Measurements from ENCODE around the gene TRIM68. TPM values are rescaled to one million over a fixed set of nuclear protein-coding genes. Genes with fewer than 3 reads are reported as not detected.

TRIM68 gene
- total and polyA plus RNA-seq, 2 of the 4 experiments (the other 2 are of a cell fraction), result 8.1 to 8.4 TPM

DNA sequence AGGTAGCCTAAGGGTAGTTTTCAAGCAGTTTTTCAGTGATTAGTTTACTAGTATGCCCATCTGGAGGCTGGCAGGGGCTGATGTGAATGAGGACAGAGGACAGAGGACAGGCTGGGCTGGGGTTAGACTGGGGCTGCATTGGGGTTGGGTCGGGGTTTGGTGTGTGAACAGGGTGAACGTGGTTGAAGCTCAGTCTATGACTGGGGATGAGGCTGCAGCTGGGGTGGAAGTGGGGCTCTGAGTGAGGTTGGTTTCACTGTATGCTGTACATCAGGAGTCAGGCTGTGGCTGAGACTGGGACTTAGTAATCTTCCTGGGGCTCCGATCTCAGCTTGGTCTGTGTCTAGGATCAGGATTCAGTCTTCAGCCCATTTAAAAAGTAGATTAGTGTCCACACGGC lies 36.2 kb upstream of the TRIM68 start:
- POLR2A ChIA-PET (ENCODE audit: unreplicated experiment), result no interaction called here
- Histone ChIP-seq H3K9me3 (ENCODE audit: control insufficient read depth, insufficient read depth, low read length) (no peaks in the 10 kb centered on the region), H2BK120ac (ENCODE audit: low read depth, low read length) (no peak overlapping the region), H3K9ac (ENCODE audit: low read depth, low read length) (no peak overlapping the region), H3K18ac (ENCODE audit: low read depth, low read length) (no peak overlapping the region), H2BK20ac (ENCODE audit: low read depth, low read length) (no peak overlapping the region), H3K56ac (ENCODE audit: extremely low read depth, insufficient read depth, low read length) (no peak overlapping the region), H3K4ac (ENCODE audit: low read depth, low read length) (no peak overlapping the region), H2BK5ac (ENCODE audit: low read depth, low read length, poor library complexity, severe bottlenecking) (no peak overlapping the region), H2BK15ac (ENCODE audit: low read depth, low read length) (no peak overlapping the region), H3K9me1 (ENCODE audit: insufficient read depth, low read length) (no peaks in the 10 kb centered on the region), H3K23ac (ENCODE audit: low read depth, low read length) (no peak overlapping the region), H2AK5ac (ENCODE audit: low read depth, low read length) (no peak overlapping the region), H4K5ac (ENCODE audit: low read depth, low read length) (no peak overlapping the region), H3K27me3 (ENCODE audit: control insufficient read depth, insufficient read depth, low read length) (no peaks in the 10 kb centered on the region), H3K79me1 (ENCODE audit: low read depth in 1 of 2, low read length in 2 of 2) (no peaks in the 10 kb centered on the region), H3K27ac (ENCODE audit: insufficient read depth, low read length) (no peak overlapping the region), H3K36me3 (ENCODE audit: control insufficient read depth, insufficient read depth, low read length) (no peaks in the 10 kb centered on the region), H3K14ac (replicated peaks; ENCODE audit: low read depth, low read length) (no peak overlapping the region), H3K4me3 (ENCODE audit: insufficient read depth, low read depth, low read length) (no peak overlapping the region), H3K4me2 (ENCODE audit: low read depth, low read length) (no peak overlapping the region), H3K4me1 (ENCODE audit: control insufficient read depth, insufficient read depth, low read length) (no peaks in the 10 kb centered on the region), H4K91ac (ENCODE audit: insufficient read depth, low read depth, low read length) (no peak overlapping the region), H2AFZ (replicated peaks; ENCODE audit: low read length, poor library complexity) (no peak overlapping the region), H4K20me1 (ENCODE audit: insufficient read depth, low read length) (no peaks in the 10 kb centered on the region), H2AK9ac (replicated peaks; ENCODE audit: low read depth, low read length, poor library complexity) (no peak overlapping the region), H4K8ac (ENCODE audit: low read depth in 2 of 2, low read length in 2 of 2) (no peak overlapping the region)
- TF ChIP-seq MAFK (IDR thresholded peaks at IDR 0.05; ENCODE audit: low read depth, low read length) (no peak), BHLHE40 (IDR thresholded peaks at IDR 0.05; ENCODE audit: low read depth, low read length) (no peak), CHD1 (IDR thresholded peaks at IDR 0.05; ENCODE audit: low read depth, low read length) (no peak), RCOR1 (IDR thresholded peaks at IDR 0.05; ENCODE audit: insufficient replicate concordance, low read length) (no peak), CEBPB (IDR thresholded peaks at IDR 0.05; ENCODE audit: low read depth, low read length) (no peak), MXI1 (IDR thresholded peaks at IDR 0.05; ENCODE audit: borderline replicate concordance, low read depth, low read length) (no peak), RFX5 (IDR thresholded peaks at IDR 0.05; ENCODE audit: low read depth, low read length) (no peak), MAZ (IDR thresholded peaks at IDR 0.05; ENCODE audit: borderline replicate concordance, low read depth, low read length) (no peak), FOS (IDR thresholded peaks at IDR 0.05; ENCODE audit: low read depth, low read length) (no peak), NFE2L2 (IDR thresholded peaks at IDR 0.05; ENCODE audit: low read depth, low read length) (no peak), POLR2A (IDR thresholded peaks at IDR 0.05; ENCODE audit: low read depth, low read length) (no peak), SMC3 (IDR thresholded peaks at IDR 0.05; ENCODE audit: low read depth, low read length) (no peak), RAD21 (IDR thresholded peaks at IDR 0.05; ENCODE audit: low read length) (no peak)
- TF ChIP-seq, protein P1, sequence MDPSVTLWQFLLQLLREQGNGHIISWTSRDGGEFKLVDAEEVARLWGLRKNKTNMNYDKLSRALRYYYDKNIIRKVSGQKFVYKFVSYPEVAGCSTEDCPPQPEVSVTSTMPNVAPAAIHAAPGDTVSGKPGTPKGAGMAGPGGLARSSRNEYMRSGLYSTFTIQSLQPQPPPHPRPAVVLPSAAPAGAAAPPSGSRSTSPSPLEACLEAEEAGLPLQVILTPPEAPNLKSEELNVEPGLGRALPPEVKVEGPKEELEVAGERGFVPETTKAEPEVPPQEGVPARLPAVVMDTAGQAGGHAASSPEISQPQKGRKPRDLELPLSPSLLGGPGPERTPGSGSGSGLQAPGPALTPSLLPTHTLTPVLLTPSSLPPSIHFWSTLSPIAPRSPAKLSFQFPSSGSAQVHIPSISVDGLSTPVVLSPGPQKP (IDR thresholded peaks at IDR 0.05; ENCODE audit: borderline replicate concordance, low read depth, low read length), result no peak
- TF ChIP-seq, protein P2, sequence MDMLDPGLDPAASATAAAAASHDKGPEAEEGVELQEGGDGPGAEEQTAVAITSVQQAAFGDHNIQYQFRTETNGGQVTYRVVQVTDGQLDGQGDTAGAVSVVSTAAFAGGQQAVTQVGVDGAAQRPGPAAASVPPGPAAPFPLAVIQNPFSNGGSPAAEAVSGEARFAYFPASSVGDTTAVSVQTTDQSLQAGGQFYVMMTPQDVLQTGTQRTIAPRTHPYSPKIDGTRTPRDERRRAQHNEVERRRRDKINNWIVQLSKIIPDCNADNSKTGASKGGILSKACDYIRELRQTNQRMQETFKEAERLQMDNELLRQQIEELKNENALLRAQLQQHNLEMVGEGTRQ (IDR thresholded peaks at IDR 0.05; ENCODE audit: low read depth, low read length), result no peak
- TF ChIP-seq, protein P3, sequence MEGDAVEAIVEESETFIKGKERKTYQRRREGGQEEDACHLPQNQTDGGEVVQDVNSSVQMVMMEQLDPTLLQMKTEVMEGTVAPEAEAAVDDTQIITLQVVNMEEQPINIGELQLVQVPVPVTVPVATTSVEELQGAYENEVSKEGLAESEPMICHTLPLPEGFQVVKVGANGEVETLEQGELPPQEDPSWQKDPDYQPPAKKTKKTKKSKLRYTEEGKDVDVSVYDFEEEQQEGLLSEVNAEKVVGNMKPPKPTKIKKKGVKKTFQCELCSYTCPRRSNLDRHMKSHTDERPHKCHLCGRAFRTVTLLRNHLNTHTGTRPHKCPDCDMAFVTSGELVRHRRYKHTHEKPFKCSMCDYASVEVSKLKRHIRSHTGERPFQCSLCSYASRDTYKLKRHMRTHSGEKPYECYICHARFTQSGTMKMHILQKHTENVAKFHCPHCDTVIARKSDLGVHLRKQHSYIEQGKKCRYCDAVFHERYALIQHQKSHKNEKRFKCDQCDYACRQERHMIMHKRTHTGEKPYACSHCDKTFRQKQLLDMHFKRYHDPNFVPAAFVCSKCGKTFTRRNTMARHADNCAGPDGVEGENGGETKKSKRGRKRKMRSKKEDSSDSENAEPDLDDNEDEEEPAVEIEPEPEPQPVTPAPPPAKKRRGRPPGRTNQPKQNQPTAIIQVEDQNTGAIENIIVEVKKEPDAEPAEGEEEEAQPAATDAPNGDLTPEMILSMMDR (conservative IDR thresholded peaks at IDR 0.05; ENCODE audit: low read depth, low read length), result no peak
- CTCF ChIA-PET, result no interaction called here
- no CpG with 5 or more reads among the region's 4 CpGs for WGBS, 2 experiments (ENCODE audit: extremely low coverage in 2 of 2, insufficient read length in 1 of 2)
- no TSS peak for BruUV-seq (replicated peaks)
- in situ Hi-C loops (cut with MboI; ENCODE audit: low sequenced_read_pairs) (no loop called here), dilution Hi-C loops (cut with HindIII; ENCODE audit: low sequenced_read_pairs, unreplicated experiment) (no loop called here), intact Hi-C loops (cut with micrococcal nuclease) (no loop called here)
- ATAC-seq (ENCODE audit: low read depth), result no peak
- DNase-seq, result no peak
